Lower leg skin (tissue), 4 donors: ENCODE results near the gene PARPBP. TPM values are rescaled to one million over a fixed set of nuclear protein-coding genes. Genes with fewer than 3 reads are reported as not detected.
"Not testable (repeated sequence)": the region's sequence is repeated elsewhere in the genome, so short reads cannot be mapped to it uniquely, and the experiment has no call there.

Experiments
- DNase-seq, 2 donors: peaks; one replicate each; pipeline ENCODE4 v3.0.0-alpha.2; 2019; ENCODE audit warnings: low spot score in 2 of 2
- H3K4me3 ChIP-seq: fragments of 200-600 bp; sonication (generic); 2 replicates; pipeline ENCODE4 v1.5.1; 2017; ENCODE audit warnings: mild to moderate bottlenecking, low read depth; ENCODE audit not compliant: poor library complexity, severe bottlenecking
- CTCF ChIP-seq, 3 donors: fragments of 450-650 bp; IDR thresholded peaks; one replicate each; pipeline ENCODE4 v1.5.1; 2016; ENCODE audit warnings: antibody characterized with exemption in 3 of 3, mild to moderate bottlenecking in 3 of 3, moderate library complexity in 2 of 3
- POLR2A ChIP-seq, 2 donors: fragments of 450-650 bp; IDR thresholded peaks; one replicate each; pipeline ENCODE4 v1.6.1; 2016 to 2017; ENCODE audit warnings: antibody characterized with exemption in 2 of 2, mild to moderate bottlenecking in 1 of 2, moderate library complexity in 1 of 2
- WGBS, 2 donors: methylation state at CpG; one replicate each; pipeline ENCODE4 v1.1.5; 2018; 5-methylcytosine and 5-hydroxymethylcytosine counted together
- intact Hi-C: fragments of 100-400 bp; cut with DNase I; formaldehyde crosslinking; loops from one replicate; pipeline ENCODE4 v1.15.0; 2023; ENCODE audit warnings: low total_unique reads
- total RNA-seq, 4 donors: library from RNA; depleted of rRNA; stranded (reverse); fragments of >200 nt; gene quantifications; one replicate each; pipeline ENCODE4 v1.1.0, GENCODE V29; 2016

PARPBP gene
- total RNA-seq, 4 donors from 2014 or later: 1.2 to 2.0 (median 1.6) TPM

DNA sequence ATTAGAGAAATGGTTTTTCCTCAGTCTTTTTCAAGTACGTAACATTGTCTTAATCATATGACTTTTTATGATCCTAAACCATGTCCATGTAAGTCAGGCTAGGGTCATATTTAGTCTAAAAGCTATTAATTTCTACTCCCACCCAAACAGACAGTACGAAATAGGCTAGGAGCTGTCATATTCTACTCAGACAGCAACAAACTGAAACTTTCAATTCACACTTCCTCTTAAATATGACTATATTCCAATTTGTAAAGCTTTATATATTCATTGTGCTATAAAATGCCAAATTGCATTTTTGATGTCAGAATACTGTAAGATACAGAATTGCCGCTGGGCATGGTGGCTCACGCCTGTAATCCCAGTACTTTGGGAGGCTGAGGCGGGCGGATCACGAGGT is 3.6 kb upstream of the PARPBP start:
- 94 to 98% methylated on average over 7 of the region's 7 CpGs for WGBS, 2 donors
- no peak for TF ChIP-seq CTCF (IDR thresholded peaks at IDR 0.05)
- no peak for TF ChIP-seq POLR2A (IDR thresholded peaks at IDR 0.05)

DNA sequence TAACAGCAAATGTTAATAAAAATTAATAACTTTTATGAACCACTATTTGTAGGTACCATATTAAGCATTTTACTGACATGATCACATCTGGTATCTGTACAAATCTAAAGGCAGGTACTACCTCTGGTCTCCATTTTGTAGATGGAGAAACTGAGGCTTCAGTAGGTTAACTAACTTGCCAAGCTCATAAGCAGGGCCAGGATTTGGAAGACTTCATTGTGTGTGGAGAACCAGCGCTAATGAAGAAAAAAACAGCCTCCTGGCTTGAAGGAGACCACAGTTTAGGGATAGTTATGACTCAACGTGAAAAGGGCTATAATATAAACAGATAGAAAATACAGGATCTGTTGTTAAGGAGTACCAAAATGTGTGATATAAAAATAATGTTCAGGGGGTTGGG is 1.1 kb upstream of the PARPBP start:
- intact Hi-C loops: no loop called here
- no peak for TF ChIP-seq CTCF (IDR thresholded peaks at IDR 0.05)
- WGBS, 2 donors: 63 to 88% methylated on average over 2 of the region's 2 CpGs
- DNase-seq: no peak
- no peak overlapping the region for H3K4me3 ChIP-seq

More for the DNA sequence above, 3.6 kb upstream of the PARPBP start:
- DNase-seq: no peak
- intact Hi-C loops: no loop called here
- H3K4me3 ChIP-seq: no peak overlapping the region

DNA sequence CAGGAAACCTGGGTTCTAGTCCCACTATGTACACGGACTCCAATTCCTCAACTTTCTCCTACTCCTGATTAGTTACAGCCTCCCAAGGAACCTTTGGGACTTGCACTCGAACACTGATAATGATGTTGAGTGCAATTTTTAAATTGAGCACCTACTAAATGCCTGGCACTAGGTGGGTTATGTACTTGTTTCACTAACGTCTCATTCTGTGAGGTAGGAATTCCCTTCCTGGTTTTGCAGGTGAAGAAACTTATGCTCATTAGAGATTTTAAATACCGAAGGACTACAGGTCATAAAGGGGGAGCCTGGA is 536 bp downstream of the PARPBP start:
- H3K4me3 ChIP-seq: peak overlapping the region; percentile 65
- TF ChIP-seq POLR2A (IDR thresholded peaks at IDR 0.05): no peak
- TF ChIP-seq CTCF (IDR thresholded peaks at IDR 0.05): no peak
- intact Hi-C loops: no loop called here
- DNase-seq: no peak
- WGBS, 2 donors: 4 to 5% methylated on average over 4 of the region's 4 CpGs

GRCh38 chr12:102120886-102121285 is 903 bp downstream of the PARPBP start:
- no peak overlapping the region for H3K4me3 ChIP-seq

DNA sequence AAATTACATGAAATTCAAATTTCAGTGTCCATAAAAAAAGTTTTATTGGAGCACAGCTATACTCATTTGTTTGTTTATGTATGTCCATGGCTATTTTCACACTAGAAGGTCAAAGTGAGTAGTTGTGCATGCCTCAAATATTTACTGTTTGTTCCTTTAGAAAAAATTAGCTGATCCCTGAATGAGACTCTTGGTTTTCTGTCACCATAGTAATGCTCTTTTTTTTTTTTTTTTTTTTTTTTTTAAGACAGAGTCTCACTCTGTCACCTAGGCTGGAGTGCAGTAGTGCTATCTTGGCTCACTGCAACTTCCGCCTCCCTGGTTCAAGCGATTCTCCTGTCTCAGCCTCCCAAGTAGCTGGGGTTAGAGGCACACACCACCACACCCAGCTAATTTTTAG is 1.3 kb downstream of the PARPBP start:
- intact Hi-C loops, H3K4me3 ChIP-seq, DNase-seq: not testable (repeated sequence)
- 93 to 100% methylated on average over 2 of the region's 2 CpGs for WGBS, 2 donors

More at GRCh38 chr12:102120886-102121285, 903 bp downstream of the PARPBP start:
- DNase-seq: no peak
- WGBS, 2 donors: 15 to 25% methylated on average over 4 of the region's 4 CpGs
- intact Hi-C loops: no loop called here
- TF ChIP-seq POLR2A (IDR thresholded peaks at IDR 0.05) (no peak), CTCF (IDR thresholded peaks at IDR 0.05) (no peak)

DNA sequence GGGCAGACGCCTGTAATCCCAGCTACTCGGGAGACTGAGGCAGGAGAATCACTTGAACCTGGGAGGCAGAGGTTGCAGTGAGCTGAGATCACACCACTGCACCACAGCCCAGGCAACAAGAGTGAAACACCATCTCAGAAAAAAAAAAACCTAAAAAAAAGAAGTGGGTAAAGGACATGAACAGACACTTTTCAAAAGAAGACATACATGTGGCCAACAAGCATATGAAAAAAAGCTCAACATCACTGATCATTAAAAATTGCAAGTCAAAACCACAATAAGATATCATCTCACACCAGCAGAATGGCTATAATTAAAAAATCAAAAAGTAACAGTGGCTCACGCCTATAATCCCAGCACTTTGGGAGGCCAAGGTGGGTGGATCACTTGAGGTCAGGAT is 10.7 kb downstream of the PARPBP start:
- H3K4me3 ChIP-seq, DNase-seq, intact Hi-C loops: not testable (repeated sequence)
- 85 to 96% methylated on average over 3 of the region's 3 CpGs for WGBS, 2 donors

GRCh38 chr12:102131442-102131841 is 11.5 kb downstream of the PARPBP start:
- H3K4me3 ChIP-seq, intact Hi-C loops, DNase-seq: not testable (repeated sequence)
- WGBS, 2 donors: 97 to 98% methylated on average over 2 of the region's 2 CpGs

- intact Hi-C loops, H3K4me3 ChIP-seq, DNase-seq: not testable (repeated sequence)
- WGBS, 2 donors: 97 to 98% methylated on average over 8 of the region's 8 CpGs
Measured at GRCh38 chr12:102137619-102138018, 17.6 kb downstream of the PARPBP start.

DNA sequence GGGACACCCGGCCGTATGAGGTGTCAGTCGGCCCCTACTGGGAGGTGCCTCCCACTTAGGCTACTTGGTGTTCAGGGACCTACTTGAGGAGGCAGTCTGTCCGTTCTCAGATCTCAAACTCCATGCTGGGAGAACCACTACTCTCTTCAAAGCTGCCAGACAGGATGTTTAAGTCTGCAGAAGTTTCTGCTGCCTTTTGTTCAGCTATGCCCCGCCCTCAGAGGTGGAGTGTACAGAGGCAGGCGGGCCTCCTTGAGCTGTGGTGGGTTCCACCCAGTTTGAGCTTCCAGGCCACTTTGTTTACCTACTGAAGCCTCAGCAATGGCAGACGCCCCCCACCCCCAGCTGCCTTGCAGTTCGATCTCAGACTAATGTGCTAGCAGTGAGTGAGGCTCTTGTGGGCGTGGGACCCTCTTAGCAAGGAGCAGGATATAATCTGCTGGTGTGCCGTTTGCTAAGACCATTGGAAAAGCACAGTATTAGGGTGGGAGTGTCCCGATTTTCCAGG is 22.9 kb downstream of the PARPBP start:
- intact Hi-C loops, DNase-seq, H3K4me3 ChIP-seq: not testable (repeated sequence)
- WGBS, 2 donors: 91 to 98% methylated on average over 10 of the region's 11 CpGs
